ENCODE measurements around the gene STX16. TPM values are rescaled to one million over a fixed set of nuclear protein-coding genes. Genes with fewer than 3 reads are reported as not detected.
A peak's percentile ranks its signal among the peaks of the same experiment; 100 is the strongest.

Gene STX16
- total and polyA plus RNA-seq, 2 of the 13 experiments (the other 11 are each of a cell fraction or from before 2014, with no cell fraction given): 28.0 to 72.7 TPM

- no peak overlapping the region for H3K27ac ChIP-seq (ENCODE audit: extremely low read length, insufficient read depth, low read length)
- intact Hi-C loops (cut with micrococcal nuclease; ENCODE audit: unreplicated experiment): no loop called here
- peak overlapping the region; percentile 22; the same call in 1 of the 2 replicates for H3K4me2 ChIP-seq (ENCODE audit: low read depth, low read length)
- ATAC-seq (no peak), FAIRE-seq (no peak), DNase-seq (ENCODE audit: low spot score) (no peak)
- WGBS (ENCODE audit: low lambda C conversion rate): 32% methylated on average over 10 of the region's 10 CpGs
- H3K79me2 ChIP-seq (ENCODE audit: insufficient read depth, low read length): no peaks in the 10 kb centered on the region
- no peaks in the 10 kb centered on the region for H3K36me3 ChIP-seq (replicated peaks in 1 of 2; ENCODE audit: control insufficient read depth in 1 of 2, insufficient read depth in 2 of 2, low read length in 2 of 2)
- no peak overlapping the region for H3K9ac ChIP-seq (ENCODE audit: insufficient read depth, low read depth, low read length)
- POLR2A ChIA-PET: interaction anchor here (1.0 to 1.8 kb wide), 2 partner anchors 27 to 236 kb away, joined by 3 to 15 read pairs; partner anchors contain the start of genes STX16 and VAPB
- peaks cover 15% of the 10 kb centered on the region for H3K4me1 ChIP-seq (ENCODE audit: insufficient read depth, low read length)
- no peak for TF ChIP-seq ZFP91 (CRISPR knock-in tag; IDR thresholded peaks at IDR 0.05; ENCODE audit: borderline replicate concordance)
- no peak for TF ChIP-seq HNRNPL (IDR thresholded peaks at IDR 0.05; ENCODE audit: low read depth, low read length)
- TF ChIP-seq CCAR2 (optimal IDR thresholded peaks at IDR 0.05; ENCODE audit: low read depth, low read length): no peak
- TF ChIP-seq ZMAT5 (CRISPR knock-in tag; IDR thresholded peaks at IDR 0.05; ENCODE audit: borderline replicate concordance, low read depth): no peak
- TF ChIP-seq THAP9 (CRISPR knock-in tag; IDR thresholded peaks at IDR 0.05; ENCODE audit: borderline replicate concordance): no peak
- no peak for TF ChIP-seq U2AF1 (optimal IDR thresholded peaks at IDR 0.05; ENCODE audit: low read depth, low read length)
- no peak for TF ChIP-seq ZNF766 (CRISPR knock-in tag; IDR thresholded peaks at IDR 0.05; ENCODE audit: borderline replicate concordance)
- no peak for TF ChIP-seq ZNF331 (CRISPR knock-in tag; IDR thresholded peaks at IDR 0.05)
- TF ChIP-seq ZNF225 (CRISPR knock-in tag; IDR thresholded peaks at IDR 0.05): 0 out of 2 replicates have a peak, but pooled peaks have one; percentile 41
- no peak for TF ChIP-seq ZIK1 (CRISPR knock-in tag; IDR thresholded peaks at IDR 0.05; ENCODE audit: borderline replicate concordance, low read depth)
- TF ChIP-seq ZNF530 (CRISPR knock-in tag; IDR thresholded peaks at IDR 0.05; ENCODE audit: low read depth): no peak
- TF ChIP-seq ZNF362 (CRISPR knock-in tag; IDR thresholded peaks at IDR 0.05; ENCODE audit: borderline replicate concordance): no peak
- TF ChIP-seq ZKSCAN8 (CRISPR knock-in tag; IDR thresholded peaks at IDR 0.05; ENCODE audit: borderline replicate concordance): peak; percentile 46; the same call in 1 of the 2 replicates
- TF ChIP-seq ZBTB25 (CRISPR knock-in tag; IDR thresholded peaks at IDR 0.05): no peak
- TF ChIP-seq ZNF143 (CRISPR knock-in tag; IDR thresholded peaks at IDR 0.05): no peak
- no peak overlapping the region for H3K4me3 ChIP-seq (replicated peaks in 1 of 3; ENCODE audit: insufficient read depth in 1 of 3, low read depth in 2 of 3, low read length in 3 of 3)
- no TSS peak for BruUV-seq (replicated peaks)
- in situ Hi-C loops (cut with HindIII; ENCODE audit: extremely low pct_ligation_motif_present, low pct_unique_long_range_greater_than_20kb): no loop called here
- peaks cover 1 to 94% of the 10 kb centered on the region in 2 experiments; a peak in 4 of 5 replicates for H3K27me3 ChIP-seq (ENCODE audit: control insufficient read depth in 1 of 2, insufficient read depth in 2 of 2, low read length in 2 of 2)
- H3K9me3 ChIP-seq (ENCODE audit: low read length): no peaks in the 10 kb centered on the region
- H2AFZ ChIP-seq (ENCODE audit: low read length): no peak overlapping the region
- CTCF ChIA-PET (ENCODE audit: low intra/inter-chr PET ratio, low total read pairs): no interaction called here
- no peaks in the 10 kb centered on the region for H4K20me1 ChIP-seq (ENCODE audit: insufficient read depth, low read length)
Observed at GRCh38 chr20:58624687-58625086, 26.4 kb upstream of the STX16 start.
